Erythroblast (primary cell): ENCODE results near the gene SLC17A8.

Source experiments
- GATA1 ChIP-seq: IDR thresholded peaks from 2 replicates; pipeline ENCODE4 v1.6.1; 2011; ENCODE audit warnings: low read depth, mild to moderate bottlenecking, control low read depth, low read length, moderate library complexity
- POLR2A ChIP-seq: IDR thresholded peaks from 2 replicates; pipeline ENCODE4 v1.6.1; 2011; ENCODE audit warnings: mild to moderate bottlenecking, low read length

- no peak for TF ChIP-seq POLR2A
- no peak for TF ChIP-seq GATA1
Measured at GRCh38 chr12:100317371-100317770, 39.5 kb upstream of the SLC17A8 start.
